NCI-H1092 treated with DMSO at 0.1 percent for 48 hours (cell line): Measurements from ENCODE around the gene ALDOC.

Experiments
- DNase-seq: peaks from one replicate; lab custom pipeline; 2025; lab: John Stamatoyannopoulos, UW

The ALDOC gene

GRCh38 chr17:28552176-28552999 is 24.3 kb downstream of the ALDOC start, which contains the start of gene UNC119:
UNC119 (minus strand) TSS chr17:28552624; CDS start chr17:28552557, 67 bp downstream.
- peak; percentile 63 for DNase-seq

GRCh38 chr17:28551421-28552175 is 25.1 kb downstream of the ALDOC start:
- DNase-seq: no peak

DNA sequence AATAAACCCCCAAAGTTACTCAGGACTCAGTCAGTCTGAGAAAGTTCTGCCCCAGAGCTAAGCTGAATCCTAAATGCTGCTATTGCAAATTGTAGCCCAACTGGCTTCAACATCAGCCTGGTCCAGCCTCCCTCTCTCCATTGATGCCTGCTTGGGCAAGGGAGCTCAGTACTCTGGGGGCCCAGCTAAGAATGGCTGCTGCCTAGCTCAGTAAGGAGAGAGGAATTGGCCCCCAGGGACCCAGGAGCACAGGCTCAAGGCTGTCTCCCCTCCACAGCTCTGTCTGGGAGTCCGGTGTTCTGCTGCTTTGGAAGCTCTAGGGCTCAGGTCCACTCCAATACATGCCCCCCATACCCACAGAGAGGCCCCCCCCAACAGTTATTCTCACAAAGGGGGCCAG is 25.8 kb downstream of the ALDOC start:
- no peak for DNase-seq

- DNase-seq: no peak
Observed at GRCh38 chr17:28549236-28550132, 27.2 kb downstream of the ALDOC start.

- no peak for DNase-seq
Observed at GRCh38 chr17:28548417-28549130, 28.1 kb downstream of the ALDOC start.

GRCh38 chr17:28547623-28548416 is 28.9 kb downstream of the ALDOC start:
- DNase-seq: peak; percentile 34

DNA sequence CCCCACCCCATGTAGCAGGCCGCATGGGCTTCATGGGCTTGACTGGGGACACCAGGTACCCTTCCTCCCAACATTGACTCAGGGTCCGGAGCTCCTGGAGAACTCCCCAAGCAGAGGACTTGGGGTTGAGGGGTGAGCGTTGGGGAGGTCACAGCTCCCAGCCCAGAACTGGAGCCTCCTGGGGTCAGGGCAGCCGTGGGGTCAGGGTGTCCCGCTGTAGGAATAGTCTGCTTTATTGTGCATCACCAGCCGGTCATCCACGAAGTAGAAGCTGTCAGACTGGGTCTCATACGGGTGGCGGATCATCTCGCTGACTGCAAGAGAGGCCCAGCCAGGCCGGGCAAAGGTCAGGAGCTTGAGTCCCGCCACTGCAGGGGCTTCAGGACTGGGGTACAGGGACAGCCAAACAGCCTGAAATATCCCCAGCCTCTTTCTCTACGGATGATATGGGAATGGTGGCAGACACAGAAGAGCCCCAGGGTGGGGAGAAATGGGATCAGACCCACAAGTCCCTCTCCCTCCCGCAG is 29.5 kb downstream of the ALDOC start:
- no peak for DNase-seq

- DNase-seq: no peak
Observed at GRCh38 chr17:28545787-28546415, 30.8 kb downstream of the ALDOC start.

DNA sequence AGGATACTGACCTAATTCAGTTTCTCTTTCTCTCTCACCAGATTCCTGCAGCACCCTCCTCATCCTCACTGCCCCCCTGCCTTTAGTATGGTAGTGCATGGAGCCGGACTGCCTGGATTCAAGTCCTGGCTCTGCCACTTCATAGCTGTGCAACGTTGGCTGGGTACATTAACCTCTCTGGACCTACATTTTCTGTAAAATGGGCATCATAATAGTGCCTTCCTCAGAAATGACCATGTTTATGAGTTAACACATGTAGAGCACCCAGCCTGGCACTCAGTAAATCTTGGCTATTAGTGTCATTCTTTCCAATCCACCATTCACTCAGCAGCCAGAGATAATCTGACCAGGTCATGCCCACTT is 31.6 kb downstream of the ALDOC start:
- no peak for DNase-seq

DNA sequence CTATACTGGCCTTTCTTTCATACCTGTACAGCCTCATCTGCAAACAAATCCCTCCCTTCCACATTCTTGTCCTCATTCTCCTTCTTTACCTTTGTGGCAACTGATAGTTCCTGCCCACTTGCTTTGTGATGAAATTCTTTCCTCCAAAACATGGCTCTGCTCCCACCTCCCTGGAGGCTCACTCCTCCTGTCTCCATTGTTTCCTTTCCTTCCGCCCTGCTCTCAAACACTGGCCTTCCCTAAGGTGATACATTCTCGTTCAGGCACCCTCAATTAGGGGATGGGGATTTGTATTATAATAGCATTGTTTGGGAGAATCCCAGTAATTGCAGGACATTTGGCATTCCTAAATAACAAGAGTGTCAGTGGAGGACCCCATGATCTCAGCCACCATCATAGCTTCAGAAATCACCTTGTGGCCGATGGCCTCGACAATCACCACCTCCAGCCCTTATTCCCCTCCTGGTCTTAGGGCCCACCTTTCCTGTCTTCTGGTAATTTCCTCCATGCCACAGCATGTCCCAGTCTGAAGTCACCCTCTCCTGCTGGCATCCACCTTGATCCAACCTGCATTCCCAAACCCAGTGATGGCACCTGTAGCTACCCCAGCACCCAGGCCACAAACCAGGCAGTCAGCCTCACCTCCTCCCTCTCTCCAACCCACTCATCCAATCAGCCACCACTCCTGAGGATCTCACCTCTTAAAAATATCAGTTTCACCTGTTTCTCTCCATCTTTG is 32.1 kb downstream of the ALDOC start:
- no peak for DNase-seq

DNA sequence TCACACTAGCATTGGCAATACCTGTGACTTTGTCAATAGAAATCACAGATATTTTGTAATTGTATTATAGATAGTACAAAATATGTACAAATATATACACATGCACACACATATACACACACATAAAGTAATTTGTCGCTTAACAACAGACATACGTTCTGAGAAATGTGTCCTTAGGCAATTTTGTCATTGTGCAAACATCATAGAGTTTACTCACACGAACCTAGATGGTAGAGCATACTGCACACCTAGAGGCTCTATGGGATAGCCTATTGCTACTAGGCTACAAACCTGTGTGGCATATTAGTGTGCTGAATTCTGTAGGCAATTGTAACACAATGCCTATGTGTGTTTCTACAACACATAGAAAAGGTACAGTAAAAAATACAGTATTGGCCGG is 35.3 kb downstream of the ALDOC start:
- DNase-seq: no peak

- no peak for DNase-seq
Observed at GRCh38 chr17:28540231-28540630, 36.5 kb downstream of the ALDOC start.

DNA sequence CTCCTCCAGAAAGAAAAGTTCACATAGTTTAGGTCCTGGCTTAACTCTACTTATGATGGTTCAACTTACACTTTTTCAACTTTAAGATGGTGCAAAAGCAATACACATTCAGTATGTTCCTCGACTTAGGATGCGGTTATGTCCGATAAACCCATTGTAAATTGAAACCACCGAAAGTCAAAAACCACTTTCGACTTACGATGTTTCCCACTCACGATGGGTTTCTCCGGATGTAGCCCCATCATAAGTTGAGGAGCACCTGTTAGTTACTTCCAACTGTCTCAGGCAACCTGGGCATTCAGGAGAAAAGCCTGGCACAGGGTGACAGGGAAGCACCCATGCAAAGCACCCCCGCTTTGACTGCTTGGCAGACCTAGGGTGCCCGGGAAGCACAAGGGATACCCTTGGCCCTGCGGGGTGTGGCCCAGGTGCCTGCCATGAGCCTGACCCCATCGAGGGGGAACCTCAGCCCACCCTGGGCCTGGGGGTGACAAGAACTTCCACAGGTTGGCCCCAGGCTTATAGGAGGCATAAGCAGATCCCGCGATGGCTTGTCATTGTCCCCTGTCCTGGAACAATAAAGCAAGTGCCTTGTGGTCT is 38.3 kb downstream of the ALDOC start:
- no peak for DNase-seq

- no peak for DNase-seq
Observed at GRCh38 chr17:28537219-28537610, 39.5 kb downstream of the ALDOC start.

- no peak for DNase-seq
Observed at GRCh38 chr17:28536532-28537218, 40.0 kb downstream of the ALDOC start.

DNA sequence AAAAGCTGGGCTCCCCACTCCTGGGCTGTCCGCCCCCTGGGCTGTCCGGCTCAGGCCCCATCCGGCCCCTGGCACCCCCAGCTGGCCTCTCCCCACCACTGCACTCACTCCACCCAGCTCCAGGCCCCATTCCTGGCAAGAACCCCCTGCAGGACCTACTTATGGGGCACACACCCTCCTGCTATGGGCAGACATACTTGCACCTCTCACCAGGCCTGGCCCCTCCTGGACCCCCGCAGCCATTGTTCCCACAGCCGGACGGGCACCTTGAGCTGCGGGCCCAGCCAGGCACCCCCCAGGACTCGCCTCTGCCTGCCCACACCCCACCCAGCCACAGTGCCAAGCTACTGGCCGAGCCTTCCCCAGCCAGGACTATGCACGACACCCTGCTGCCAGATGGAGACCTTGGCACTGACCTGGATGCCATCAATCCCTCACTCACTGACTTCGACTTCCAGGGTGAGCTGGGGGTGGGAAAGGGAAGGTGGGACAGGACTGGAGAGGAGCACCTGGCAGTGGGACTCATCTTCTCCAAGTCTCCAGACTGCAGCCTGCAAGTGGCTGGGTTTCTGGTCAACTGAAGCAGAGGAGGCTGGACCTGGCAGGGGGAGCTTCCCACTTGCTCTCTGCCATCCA is 41.8 kb downstream of the ALDOC start:
- DNase-seq: no peak

DNA sequence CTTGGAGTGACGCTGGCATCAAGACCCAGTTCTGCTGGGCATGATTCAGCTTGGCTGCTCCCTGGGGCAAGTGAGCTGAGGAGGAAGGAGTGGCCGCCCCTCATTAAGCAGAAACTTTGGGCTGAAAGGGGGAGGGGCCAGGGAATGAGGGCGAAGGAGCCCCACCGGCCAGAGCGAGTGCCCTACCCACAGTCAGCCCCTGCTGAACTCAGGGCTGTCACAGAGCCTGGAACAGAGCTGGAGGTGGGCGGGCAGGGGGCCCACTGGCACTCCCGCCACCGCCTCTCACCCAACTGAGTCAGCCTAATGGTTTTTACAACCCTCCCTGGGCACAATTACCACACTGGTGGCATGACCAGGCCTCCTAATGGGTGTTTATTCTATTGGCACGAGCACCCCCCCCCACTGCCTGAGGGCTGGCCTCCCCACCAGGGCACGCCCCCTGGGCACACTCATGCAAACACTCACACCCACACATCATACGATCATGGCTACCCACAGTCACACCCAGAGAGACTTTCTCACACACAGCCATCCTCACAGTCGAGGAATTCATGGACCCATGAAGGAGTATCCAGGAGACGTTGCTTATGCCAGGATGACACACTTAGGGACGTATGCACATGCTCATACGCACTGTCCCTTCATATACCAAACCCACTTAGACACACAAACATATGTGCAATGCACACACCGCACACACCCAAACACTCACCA is 43.4 kb downstream of the ALDOC start:
- no peak for DNase-seq
